Ramos (cell line): ENCODE data around the gene GGA2.
"Not testable (repeated sequence)": the region's sequence is repeated elsewhere in the genome, so short reads cannot be mapped to it uniquely, and the experiment has no call there.

Source experiments
- in situ Hi-C: fragments of 300-500 bp; cut with MboI; formaldehyde crosslinking; loops from one replicate; pipeline ENCODE4 v1.14.3; 2022; ENCODE audit warnings: low sequenced_read_pairs; ENCODE audit not compliant: unreplicated experiment

The GGA2 gene

DNA sequence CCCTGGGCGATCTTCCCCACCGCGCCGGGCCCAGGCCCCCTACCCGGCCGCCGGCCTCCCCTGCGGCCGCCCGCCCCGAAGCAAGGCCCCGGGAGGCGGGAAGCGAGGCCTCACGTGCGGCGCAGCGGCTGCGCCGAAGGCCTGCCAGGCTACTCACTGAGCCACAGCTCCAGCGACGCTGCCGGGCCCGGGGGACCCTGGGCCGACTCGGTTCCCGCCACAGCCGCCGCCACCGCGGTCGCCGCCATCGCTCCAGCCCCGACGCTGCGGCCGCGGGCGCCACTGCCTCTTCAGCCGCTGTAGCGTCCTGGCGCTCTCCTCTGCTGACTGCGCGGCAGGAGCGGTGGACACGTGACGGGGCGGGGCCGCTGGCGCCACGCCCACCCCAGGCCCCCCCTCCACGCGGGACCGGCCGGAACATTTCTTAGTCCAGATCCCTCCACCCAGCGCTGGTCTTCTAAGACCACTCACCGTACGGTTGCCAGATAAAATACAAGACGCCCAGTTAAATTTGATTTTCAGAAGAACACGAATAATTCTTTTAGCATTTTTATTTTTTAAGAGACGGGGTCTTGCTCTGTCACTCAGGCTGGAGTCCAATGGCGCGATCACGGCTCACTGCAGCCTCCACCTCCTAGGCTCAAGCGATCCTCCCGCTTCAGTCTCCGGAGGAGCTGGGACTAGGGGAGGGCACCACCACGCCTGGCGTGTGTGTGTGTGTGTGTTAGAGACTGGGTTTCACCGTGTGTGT, at the start of gene GGA2:
GGA2 (minus strand) TSS at position 331 of the 751 bp plus-strand sequence; CDS start at position 248, 83 bp downstream.
- in situ Hi-C loops, result no loop called here

- in situ Hi-C loops, result no loop called here
Observed at GRCh38 chr16:23557779-23558702, 47.7 kb upstream of the GGA2 start.

- in situ Hi-C loops, result no loop called here
Observed at GRCh38 chr16:23556881-23557778, 46.8 kb upstream of the GGA2 start, which contains the start of the genes EARS2 and UBFD1. TSS of gene EARS2 (minus strand) at chr16:23557350. CDS start at chr16:23557343, 7 bp downstream. TSS of gene UBFD1 (plus strand) at chr16:23557727. CDS start at chr16:23557743, 16 bp downstream.

GRCh38 chr16:23554536-23554935, 44.2 kb upstream of the GGA2 start:
- in situ Hi-C loops, result no loop called here

GRCh38 chr16:23552161-23552560, 41.9 kb upstream of the GGA2 start:
- in situ Hi-C loops, result no loop called here

GRCh38 chr16:23549938-23550337, 39.6 kb upstream of the GGA2 start:
- in situ Hi-C loops, result no loop called here

GRCh38 chr16:23544436-23544835, 34.1 kb upstream of the GGA2 start:
- in situ Hi-C loops, result no loop called here

GRCh38 chr16:23540817-23541178, 30.5 kb upstream of the GGA2 start:
- in situ Hi-C loops, result not testable (repeated sequence)

GRCh38 chr16:23539984-23540816, 29.9 kb upstream of the GGA2 start:
- in situ Hi-C loops, result no loop called here

DNA sequence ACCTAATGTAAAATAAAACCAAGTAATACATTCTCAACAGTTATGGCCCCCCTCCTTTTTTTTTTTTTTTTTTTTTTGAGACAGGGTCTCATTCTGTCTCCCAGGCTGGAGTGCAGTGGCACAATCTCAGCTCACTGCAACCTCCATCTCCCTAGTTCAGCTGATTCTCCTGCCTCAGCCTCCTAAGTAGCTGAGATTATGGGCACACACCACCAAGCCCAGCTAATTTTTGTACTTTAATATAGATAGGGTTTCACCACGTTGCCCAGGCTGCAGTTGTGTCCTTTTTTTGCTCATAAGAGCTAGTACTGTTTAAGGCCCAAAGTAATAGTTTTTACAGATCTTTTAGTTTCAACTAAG, 28.6 kb upstream of the GGA2 start:
- in situ Hi-C loops, result no loop called here

DNA sequence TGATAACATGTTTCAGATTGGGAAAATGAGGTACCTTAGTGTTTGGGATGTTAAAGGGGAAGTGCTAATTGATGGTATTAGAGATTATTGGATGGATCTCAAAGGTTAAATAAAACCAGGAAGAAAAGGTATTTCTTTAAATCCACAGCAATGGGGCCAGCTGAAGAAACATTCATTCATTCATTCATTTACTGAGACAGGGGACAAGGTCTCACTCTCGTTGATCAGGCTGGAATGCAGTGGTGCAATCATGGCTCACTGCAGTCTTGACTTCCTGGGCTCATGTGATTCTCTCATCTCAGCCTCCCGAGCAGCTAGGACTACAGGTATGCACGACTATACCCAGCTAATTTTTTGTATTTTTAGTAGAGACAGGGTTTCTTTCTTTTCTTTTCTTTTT, 27.1 kb upstream of the GGA2 start:
- in situ Hi-C loops, result no loop called here

DNA sequence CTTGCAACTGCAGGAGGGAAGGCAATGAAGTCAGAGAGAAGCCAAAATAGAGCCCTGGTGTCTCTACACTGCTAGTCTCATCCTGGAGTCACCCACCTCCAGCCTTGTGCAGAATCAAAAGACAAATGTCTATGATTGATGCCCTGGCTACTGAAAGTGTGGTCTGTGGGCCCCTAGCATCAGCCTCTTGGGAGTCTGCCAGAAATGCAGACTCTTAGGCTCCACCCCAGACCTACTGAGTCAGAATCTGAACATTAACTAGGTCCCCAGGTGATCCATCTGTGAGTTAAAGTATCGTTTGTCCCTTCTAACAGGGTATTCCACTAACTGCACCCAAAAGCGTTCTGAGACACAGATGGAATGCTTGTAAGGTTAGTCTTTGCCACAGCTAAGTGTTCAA, 25.6 kb upstream of the GGA2 start:
- in situ Hi-C loops, result no loop called here

- in situ Hi-C loops, result no loop called here
Observed at GRCh38 chr16:23534868-23535860, 24.9 kb upstream of the GGA2 start.

DNA sequence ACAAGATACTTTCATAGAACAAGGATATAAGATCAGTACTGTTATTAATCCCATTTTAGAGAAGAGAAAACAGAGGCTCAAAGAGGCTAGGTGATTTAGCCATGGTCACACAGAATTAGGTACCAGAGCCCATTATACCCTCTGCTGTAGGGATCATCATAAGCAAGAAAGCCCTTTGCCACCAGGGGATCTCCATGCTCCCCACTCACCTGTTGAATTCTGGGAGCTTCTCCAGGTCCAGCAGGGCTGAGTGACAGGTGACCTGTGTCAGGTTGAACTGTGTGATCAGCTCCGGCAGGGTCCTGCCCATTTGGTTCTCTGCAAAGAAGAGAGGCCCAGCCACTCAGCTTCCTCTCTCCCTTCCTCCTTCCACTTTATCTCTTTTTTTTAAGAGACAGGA, 22.2 kb upstream of the GGA2 start:
- in situ Hi-C loops, result no loop called here

DNA sequence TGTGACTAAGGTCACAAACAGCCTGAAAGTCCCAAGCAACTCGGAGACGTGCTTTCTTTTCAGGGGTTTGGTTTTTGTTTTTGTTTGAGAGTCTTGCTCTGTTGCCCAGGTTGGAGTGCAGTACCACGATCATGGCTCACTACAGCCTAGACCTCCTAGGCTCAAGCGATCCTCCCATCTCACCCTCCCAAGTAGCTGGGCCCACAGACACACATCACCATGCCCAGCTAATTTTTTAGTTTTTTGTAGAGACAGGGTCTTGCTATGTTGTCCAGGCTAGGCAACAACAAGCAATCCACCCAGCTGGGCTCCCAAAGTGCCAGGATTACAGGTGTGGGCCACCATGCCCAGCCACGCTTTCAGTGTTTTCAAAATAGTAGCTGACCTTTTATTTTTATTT, 19.8 kb upstream of the GGA2 start:
- in situ Hi-C loops, result no loop called here

DNA sequence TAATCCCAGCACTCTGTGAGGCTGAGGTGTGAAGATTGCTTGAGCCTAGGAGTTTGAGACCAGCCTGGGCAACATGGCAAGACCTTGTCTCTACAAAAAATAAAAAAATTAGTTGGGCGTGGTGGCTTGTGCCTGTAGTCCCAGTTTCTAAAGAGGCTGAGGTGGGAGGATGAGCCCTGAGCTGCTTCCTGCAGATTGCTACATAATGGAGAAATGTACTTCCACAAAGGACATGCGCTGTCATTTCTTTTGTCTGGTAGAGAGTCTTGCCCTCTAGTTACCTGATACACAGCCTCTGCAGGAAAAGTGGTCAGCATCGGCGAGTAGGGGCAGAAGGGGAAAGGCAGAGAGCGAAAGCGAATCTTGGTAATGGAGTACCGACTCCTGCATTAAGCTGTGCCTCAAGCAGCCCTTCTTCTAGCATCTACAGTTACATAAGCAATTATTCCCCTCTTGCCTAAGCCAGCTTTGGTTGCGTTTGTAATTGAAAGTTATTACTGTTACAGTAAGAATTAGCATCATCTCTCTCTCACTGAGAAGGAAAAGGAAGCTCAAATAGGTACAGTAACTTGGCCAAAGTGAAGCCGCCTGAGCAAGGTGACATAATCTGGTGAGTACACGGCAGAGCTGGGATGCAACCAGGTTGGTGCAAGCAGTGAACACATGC, 18.5 kb upstream of the GGA2 start:
- in situ Hi-C loops, result no loop called here

GRCh38 chr16:23527961-23528643, 17.8 kb upstream of the GGA2 start:
- in situ Hi-C loops, result no loop called here
